Heart left ventricle (tissue), 13 donors: ENCODE results near the gene PTTG1IP.

Source experiments
- CTCF ChIP-seq, 12 donors: fragments of 200-600 bp; sonication (generic) in 4 of 12; IDR thresholded peaks; one replicate each; pipeline versions ENCODE4 v1.5.0 to v1.8.0; 2018 to 2022; ENCODE audit warnings: antibody characterized with exemption in 12 of 12, mild to moderate bottlenecking in 5 of 12
- POLR2A ChIP-seq, 2 donors: fragments of 450-650 bp; IDR thresholded peaks; one replicate each; pipeline ENCODE4 v1.6.1; 2017; ENCODE audit warnings: antibody characterized with exemption in 2 of 2, mild to moderate bottlenecking in 2 of 2, moderate library complexity in 2 of 2
- donor health status: ischemic (EF 13 %, LVEDD 7.1; RV severe dilation, severe dysfunction).
- donor health status: DM: no; HTN: yes; CAD: no.
- donor health status: DM: no; HTN: no; CAD: no.
- donor health status: ischemic (EF 25% LVEDD 6.9; RV normal size, moderate dysfunction).
- donor health status: ischemic (EF 25% LVEDD 5.7; RV mildly dilated, moderate dysfunction).
- donor health status: ischemic (EF 35%, LVEDD 5.7; RV mildly dilated, moderate dysfunction).
- donor health status: nonischemic (EF 11% LVEDD 7.7; RV severe dilation, severe dysfunction).
- donor health status: DM: yes; HTN: yes; CAD: no.
- donor health status: PGD.
- donor health status: ischemic (EF 29% LVEDD 5.4; RV normal size, mild dysfunction).
- donor health status: nonischemic (EF 23%, LVEDD 6.1; RV moderate dilation, normal function).

- TF ChIP-seq CTCF (IDR thresholded peaks at IDR 0.05) (no peak), POLR2A (IDR thresholded peaks at IDR 0.05) (no peak)
These were observed 54.9 kb downstream of the PTTG1IP start for GRCh38 chr21:44818640-44819011.
